Colonic mucosa (tissue), 4 donors: ENCODE data around the gene SLC26A8. TPM values are rescaled to one million over a fixed set of nuclear protein-coding genes. Genes with fewer than 3 reads are reported as not detected.

ENCODE experiments used
- DNase-seq: peaks from one replicate; pipeline ENCODE4 v3.0.0-alpha.2; 2020
- H3K27ac ChIP-seq: fragments of 200-600 bp; one replicate; pipeline ENCODE4 v1.8.0; 2021
- H3K27me3 ChIP-seq: fragments of 200-600 bp; one replicate; pipeline ENCODE4 v1.8.0; 2021
- H3K36me3 ChIP-seq: fragments of 200-600 bp; one replicate; pipeline ENCODE4 v1.8.0; 2021
- H3K4me1 ChIP-seq: fragments of 200-600 bp; one replicate; pipeline ENCODE4 v1.8.0; 2021; ENCODE audit warnings: mild to moderate bottlenecking
- H3K4me3 ChIP-seq: fragments of 200-600 bp; one replicate; pipeline ENCODE4 v1.8.0; 2021
- H3K9ac ChIP-seq, 2 donors: one replicate each; pipeline ENCODE4 v1.7.0; 2013; ENCODE audit warnings: control low read depth in 2 of 2, low read depth in 2 of 2, low read length in 2 of 2
- H3K9me3 ChIP-seq: fragments of 200-600 bp; one replicate; pipeline ENCODE4 v1.8.0; 2021
- intact Hi-C: fragments of 100-400 bp; cut with DNase I; formaldehyde crosslinking; loops from one replicate; pipeline ENCODE4 v1.14.1; 2022
- total RNA-seq, 2 donors: library from RNA; stranded (reverse); fragmentation: NEBNext Ultra II Directional in 1 of 2; extraction: Animal tissue kit (Norgen Biotek cat#: 25700) in 1 of 2; gene quantifications; one replicate each; pipeline ENCODE4 v1.2.1, GENCODE V29; 2021
- TF ChIP-seq, protein P1 (sequence below): fragments of 200-600 bp; IDR thresholded peaks from one replicate; pipeline ENCODE4 v1.8.0; 2022; ENCODE audit warnings: antibody characterized with exemption, mild to moderate bottlenecking
- donor health status: healthy.
- donor health status: DM: no; HTN: no; CAD: no.
- donor health status: DM: no; HTN: no; CAD: no.

SLC26A8 gene
- total RNA-seq, 2 donors from 2014 or later: 0.27 TPM; not detected in 1

DNA sequence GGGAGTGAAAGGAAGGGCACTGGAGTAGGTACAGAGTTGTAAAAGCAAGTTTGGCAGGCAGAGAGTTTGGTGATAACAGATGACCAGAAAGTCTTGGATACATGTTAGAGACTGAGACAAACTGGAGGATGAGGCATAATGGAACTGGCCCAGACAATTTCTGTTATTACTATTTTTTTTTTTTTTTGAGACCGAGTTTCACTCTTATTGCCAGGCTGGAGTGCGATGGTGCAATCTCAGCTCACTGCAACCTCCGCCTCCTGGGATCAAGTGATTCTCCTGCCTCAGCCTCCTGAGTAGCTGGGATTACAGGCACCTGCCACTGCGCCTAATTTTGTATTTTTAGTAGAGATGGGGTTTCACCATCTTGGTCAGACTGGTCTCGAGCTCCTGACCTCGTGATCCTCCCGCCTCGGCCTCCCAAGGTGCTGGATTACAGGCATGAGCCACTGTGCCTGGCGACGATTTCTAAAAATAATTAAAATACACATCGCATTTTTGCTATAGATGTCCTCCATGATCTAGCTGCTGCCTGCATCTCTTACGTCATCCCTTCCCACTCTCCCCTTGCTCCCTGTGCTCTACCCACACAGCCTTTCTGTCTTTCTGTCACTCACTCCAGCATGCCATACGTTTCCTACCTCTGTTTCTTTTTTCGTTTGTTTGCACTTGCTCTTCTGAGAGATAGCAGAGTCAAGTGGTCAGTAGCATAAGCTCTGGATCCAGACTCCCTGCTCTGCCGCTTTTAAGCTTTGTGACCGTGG, 26.7 kb upstream of the SLC26A8 start:
- no peak for DNase-seq
- Histone ChIP-seq H3K4me3 (no peak overlapping the region), H3K36me3 (no peaks in the 10 kb centered on the region), H3K9me3 (no peaks in the 10 kb centered on the region), H3K27me3 (no peaks in the 10 kb centered on the region), H3K4me1 (peaks cover 4% of the 10 kb centered on the region), H3K27ac (no peak overlapping the region), H3K9ac (no peak overlapping the region)
- intact Hi-C loops: no loop called here
- TF ChIP-seq, protein P1, sequence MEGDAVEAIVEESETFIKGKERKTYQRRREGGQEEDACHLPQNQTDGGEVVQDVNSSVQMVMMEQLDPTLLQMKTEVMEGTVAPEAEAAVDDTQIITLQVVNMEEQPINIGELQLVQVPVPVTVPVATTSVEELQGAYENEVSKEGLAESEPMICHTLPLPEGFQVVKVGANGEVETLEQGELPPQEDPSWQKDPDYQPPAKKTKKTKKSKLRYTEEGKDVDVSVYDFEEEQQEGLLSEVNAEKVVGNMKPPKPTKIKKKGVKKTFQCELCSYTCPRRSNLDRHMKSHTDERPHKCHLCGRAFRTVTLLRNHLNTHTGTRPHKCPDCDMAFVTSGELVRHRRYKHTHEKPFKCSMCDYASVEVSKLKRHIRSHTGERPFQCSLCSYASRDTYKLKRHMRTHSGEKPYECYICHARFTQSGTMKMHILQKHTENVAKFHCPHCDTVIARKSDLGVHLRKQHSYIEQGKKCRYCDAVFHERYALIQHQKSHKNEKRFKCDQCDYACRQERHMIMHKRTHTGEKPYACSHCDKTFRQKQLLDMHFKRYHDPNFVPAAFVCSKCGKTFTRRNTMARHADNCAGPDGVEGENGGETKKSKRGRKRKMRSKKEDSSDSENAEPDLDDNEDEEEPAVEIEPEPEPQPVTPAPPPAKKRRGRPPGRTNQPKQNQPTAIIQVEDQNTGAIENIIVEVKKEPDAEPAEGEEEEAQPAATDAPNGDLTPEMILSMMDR: no peak

DNA sequence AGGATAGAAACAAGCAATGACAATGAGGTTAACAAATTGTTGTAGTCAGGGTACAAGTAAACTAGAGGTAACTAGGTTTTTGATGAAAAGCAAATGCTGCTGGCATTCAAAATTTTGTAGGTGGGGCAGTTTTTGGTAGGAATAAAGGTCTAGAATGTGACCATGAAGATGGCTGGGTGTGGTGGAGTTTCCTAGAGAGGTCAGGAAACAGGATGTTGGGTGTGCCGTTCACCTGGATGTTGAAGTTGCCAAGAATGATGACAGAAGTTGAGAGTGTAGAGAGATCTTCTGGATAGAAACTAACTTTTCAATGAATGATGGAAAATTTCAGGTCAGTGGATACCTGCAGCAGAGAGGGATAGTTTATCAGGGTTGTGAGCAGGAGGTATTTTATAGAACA, 25.9 kb upstream of the SLC26A8 start:
- H3K9ac ChIP-seq: no peak overlapping the region
- no peaks in the 10 kb centered on the region for H3K36me3 ChIP-seq
- no peaks in the 10 kb centered on the region for H3K9me3 ChIP-seq
- H3K27me3 ChIP-seq: no peaks in the 10 kb centered on the region
- TF ChIP-seq, protein P1: no peak
- H3K4me1 ChIP-seq: peaks cover 4% of the 10 kb centered on the region
- intact Hi-C loops: no loop called here
- DNase-seq: peak; percentile 45
- no peak overlapping the region for H3K4me3 ChIP-seq
- peak overlapping the region; percentile 17 for H3K27ac ChIP-seq

DNA sequence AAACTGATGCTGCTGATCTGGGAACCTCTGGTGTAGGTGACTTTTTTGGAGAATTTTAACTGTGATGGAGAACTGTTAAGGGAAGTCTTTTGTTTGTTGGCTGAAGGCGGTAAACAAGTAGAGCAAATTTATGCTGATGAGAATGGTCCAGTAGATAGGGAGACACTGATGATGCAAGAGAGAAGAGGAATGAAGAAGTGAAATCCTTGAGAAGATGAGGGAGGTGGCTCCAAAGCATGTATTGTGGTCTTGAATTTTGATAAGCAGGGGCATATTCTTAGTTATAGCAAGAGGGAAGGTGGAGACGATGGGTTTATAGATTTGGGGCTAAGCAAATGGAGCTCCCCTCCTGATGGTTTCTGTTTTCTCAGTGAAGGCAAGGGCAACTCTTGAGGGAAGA, 25.1 kb upstream of the SLC26A8 start:
- TF ChIP-seq, protein P1: no peak
- no peak overlapping the region for H3K9ac ChIP-seq
- H3K27me3 ChIP-seq: no peaks in the 10 kb centered on the region
- no peak for DNase-seq
- no peak overlapping the region for H3K4me3 ChIP-seq
- no peak overlapping the region for H3K27ac ChIP-seq
- no peaks in the 10 kb centered on the region for H3K36me3 ChIP-seq
- peaks cover 4% of the 10 kb centered on the region for H3K4me1 ChIP-seq
- H3K9me3 ChIP-seq: no peaks in the 10 kb centered on the region
- intact Hi-C loops: no loop called here

DNA sequence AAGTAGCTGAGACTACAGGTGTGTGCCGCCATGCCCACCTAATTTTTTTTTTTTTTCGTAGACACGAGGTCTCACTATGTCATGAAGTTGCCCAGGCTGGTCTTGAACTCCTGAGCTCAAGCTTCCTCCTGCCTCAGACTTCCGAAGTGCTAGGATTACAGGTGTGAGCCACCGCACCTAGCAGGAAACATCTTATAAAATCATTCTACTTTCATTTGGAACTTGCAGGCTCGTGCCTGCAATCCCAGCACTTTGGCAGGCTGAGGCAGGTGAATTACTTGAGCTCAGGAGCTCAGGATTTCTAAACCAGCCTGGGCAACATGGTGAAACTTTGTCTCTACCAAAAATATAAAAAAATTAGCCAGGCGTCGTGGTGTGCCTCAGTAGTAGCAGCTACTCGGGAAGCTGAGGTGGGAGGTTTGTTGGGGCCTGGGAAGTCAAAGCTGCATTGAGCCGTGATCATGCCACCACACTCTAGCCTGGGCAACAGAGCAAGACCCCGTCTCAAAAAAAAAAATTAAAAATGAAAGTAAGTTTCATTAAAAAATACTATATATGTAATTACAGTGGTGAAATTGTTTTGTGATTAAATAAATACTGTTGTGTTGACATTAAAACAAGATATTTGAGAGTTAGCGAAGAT, 18.3 kb upstream of the SLC26A8 start:
- H3K9ac ChIP-seq: no peak overlapping the region
- peaks cover 8% of the 10 kb centered on the region for H3K4me1 ChIP-seq
- no peaks in the 10 kb centered on the region for H3K27me3 ChIP-seq
- H3K36me3 ChIP-seq: no peaks in the 10 kb centered on the region
- H3K4me3 ChIP-seq: no peak overlapping the region
- no peak for DNase-seq
- intact Hi-C loops: no loop called here
- no peaks in the 10 kb centered on the region for H3K9me3 ChIP-seq
- TF ChIP-seq, protein P1: no peak
- H3K27ac ChIP-seq: no peak overlapping the region

DNA sequence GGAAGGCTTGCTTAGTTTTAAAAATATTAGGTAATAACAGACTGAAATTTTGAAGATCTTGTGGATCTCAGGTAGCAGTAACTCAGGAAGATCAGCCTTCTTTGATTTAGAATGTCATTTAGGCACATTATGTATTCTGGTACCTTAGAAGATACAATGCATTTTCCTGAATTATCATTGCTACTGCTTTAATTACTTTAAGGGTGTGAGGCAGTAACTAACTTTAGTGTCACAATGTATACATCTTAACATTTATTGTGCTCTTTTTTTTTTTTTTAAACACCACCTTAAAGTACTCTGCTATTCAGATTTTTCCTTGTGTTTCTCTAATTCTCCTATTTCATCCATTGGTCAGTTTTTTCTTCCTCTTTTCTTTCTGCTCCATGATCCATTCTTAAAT, 16.5 kb upstream of the SLC26A8 start:
- no peak overlapping the region for H3K27ac ChIP-seq
- TF ChIP-seq, protein P1: no peak
- H3K9ac ChIP-seq: no peak overlapping the region
- H3K27me3 ChIP-seq: no peaks in the 10 kb centered on the region
- intact Hi-C loops: no loop called here
- H3K9me3 ChIP-seq: no peaks in the 10 kb centered on the region
- H3K4me3 ChIP-seq: no peak overlapping the region
- DNase-seq: no peak
- H3K36me3 ChIP-seq: no peaks in the 10 kb centered on the region
- peaks cover 8% of the 10 kb centered on the region for H3K4me1 ChIP-seq
